ENCODE data around the gene FGF14.

The FGF14 gene

DNA sequence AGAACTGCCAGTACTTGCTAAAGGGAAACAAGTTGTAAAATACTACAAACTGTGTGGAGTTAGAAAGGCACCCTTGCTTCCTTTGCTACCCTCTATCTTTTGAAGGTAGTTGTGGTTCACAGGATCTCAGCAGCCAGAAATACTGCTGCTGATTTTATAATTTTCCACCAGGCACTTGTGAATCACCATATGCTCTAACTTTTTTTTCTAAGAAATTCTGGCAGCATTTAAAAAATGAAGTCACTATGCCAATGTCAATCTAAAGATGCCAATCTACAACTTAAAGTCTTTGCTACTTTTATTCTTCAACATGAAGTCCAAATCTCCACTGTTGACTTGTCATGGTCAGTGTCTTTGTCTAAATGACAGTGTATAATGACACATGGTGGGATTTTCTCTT, 621.6 kb downstream of the FGF14 start:
- no peak overlapping the region for H3K23ac ChIP-seq (ENCODE audit: low read depth, low read length, poor library complexity)
- peaks cover 0 to 9% (median 0%) of the 10 kb centered on the region in 3 experiments for H3K27me3 ChIP-seq (ENCODE audit: control insufficient read depth in 3 of 3, insufficient read depth in 3 of 3, low read depth in 1 of 3, low read length in 3 of 3)
- no peak overlapping the region for H2BK15ac ChIP-seq (ENCODE audit: low read length)
- no peak overlapping the region for H3K9ac ChIP-seq (ENCODE audit: low read depth, low read length, poor library complexity)
- H4K8ac ChIP-seq (ENCODE audit: low read depth, low read length), result no peak overlapping the region
- H3K4me2 ChIP-seq (ENCODE audit: insufficient read depth, low read length, poor library complexity, severe bottlenecking), result no peak overlapping the region
- H2BK5ac ChIP-seq (ENCODE audit: low read length), result no peak overlapping the region
- H3K14ac ChIP-seq (ENCODE audit: low read length), result no peak overlapping the region
- no peak overlapping the region for H3K4me3 ChIP-seq (ENCODE audit: low read length in 2 of 2)
- no peak overlapping the region for H3K4ac ChIP-seq (ENCODE audit: low read length)
- no peaks in the 10 kb centered on the region for H3K9me3 ChIP-seq (replicated peaks in 1 of 2; ENCODE audit: control insufficient read depth in 2 of 2, insufficient read depth in 1 of 2, low read depth in 1 of 2, low read length in 2 of 2)
- H3K79me1 ChIP-seq (ENCODE audit: low read depth, low read length), result no peaks in the 10 kb centered on the region
- no peak for DNase-seq (ENCODE audit: low spot score)
- H3K27ac ChIP-seq (replicated peaks; ENCODE audit: low read length), result no peak overlapping the region
- H3K4me1 ChIP-seq (ENCODE audit: control insufficient read depth in 2 of 2, insufficient read depth in 1 of 2, low read depth in 1 of 2, low read length in 2 of 2), result peaks cover 0 to 2% of the 10 kb centered on the region in 2 donors
- H2AFZ ChIP-seq (ENCODE audit: low read length), result no peak overlapping the region
- no peak overlapping the region for H3K18ac ChIP-seq (ENCODE audit: low read length)
- H2BK120ac ChIP-seq (ENCODE audit: low read depth, low read length), result no peak overlapping the region
- no peak overlapping the region for H2AK5ac ChIP-seq (ENCODE audit: low read depth, low read length)
- no peaks in the 10 kb centered on the region for H3K36me3 ChIP-seq (replicated peaks in 1 of 2; ENCODE audit: control insufficient read depth in 2 of 2, insufficient read depth in 2 of 2, low read length in 2 of 2)
- no peak overlapping the region for H2BK12ac ChIP-seq (ENCODE audit: low read length)
- no peak overlapping the region for H4K91ac ChIP-seq (ENCODE audit: low read depth, low read length, poor library complexity)

DNA sequence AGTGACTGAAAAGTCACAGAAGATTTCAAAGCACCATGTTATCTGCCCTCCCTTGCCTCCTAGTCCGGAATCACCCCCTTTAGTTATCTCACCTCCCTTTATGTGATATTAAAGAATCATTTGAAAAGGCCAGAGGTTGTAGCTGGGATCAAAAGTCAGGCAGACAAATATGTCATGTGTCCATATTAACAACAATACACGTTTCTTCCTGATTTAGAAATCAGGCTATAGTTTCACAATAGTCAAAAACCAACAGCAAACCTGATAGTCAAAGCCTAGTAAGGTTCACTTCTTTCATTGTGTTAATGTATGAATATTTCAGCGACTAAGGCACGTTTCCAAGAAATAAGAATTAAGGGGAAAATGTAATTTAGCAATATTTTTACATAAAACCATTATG, 622.7 kb downstream of the FGF14 start:
- no peak overlapping the region for H3K4me3 ChIP-seq (ENCODE audit: low read length in 2 of 2)
- H3K79me1 ChIP-seq (ENCODE audit: low read depth, low read length), result no peaks in the 10 kb centered on the region
- no peak overlapping the region for H3K27ac ChIP-seq (replicated peaks; ENCODE audit: low read length)
- no peak overlapping the region for H2BK5ac ChIP-seq (ENCODE audit: low read length)
- H4K8ac ChIP-seq (ENCODE audit: low read depth, low read length), result no peak overlapping the region
- no peak overlapping the region for H3K23ac ChIP-seq (ENCODE audit: low read depth, low read length, poor library complexity)
- peaks cover 0 to 9% (median 0%) of the 10 kb centered on the region in 3 experiments for H3K27me3 ChIP-seq (ENCODE audit: control insufficient read depth in 3 of 3, insufficient read depth in 3 of 3, low read depth in 1 of 3, low read length in 3 of 3)
- no peak overlapping the region for H2AFZ ChIP-seq (ENCODE audit: low read length)
- DNase-seq (ENCODE audit: low spot score), result no peak
- H4K91ac ChIP-seq (ENCODE audit: low read depth, low read length, poor library complexity), result no peak overlapping the region
- no peaks in the 10 kb centered on the region for H3K36me3 ChIP-seq (replicated peaks in 1 of 2; ENCODE audit: control insufficient read depth in 2 of 2, insufficient read depth in 2 of 2, low read length in 2 of 2)
- H3K4ac ChIP-seq (ENCODE audit: low read length), result no peak overlapping the region
- no peak overlapping the region for H3K4me2 ChIP-seq (ENCODE audit: insufficient read depth, low read length, poor library complexity, severe bottlenecking)
- H3K4me1 ChIP-seq (ENCODE audit: control insufficient read depth in 2 of 2, insufficient read depth in 1 of 2, low read depth in 1 of 2, low read length in 2 of 2), result peaks cover 0 to 2% of the 10 kb centered on the region in 2 donors
- no peak overlapping the region for H2BK12ac ChIP-seq (ENCODE audit: low read length)
- no peak overlapping the region for H2AK5ac ChIP-seq (ENCODE audit: low read depth, low read length)
- no peak overlapping the region for H2BK15ac ChIP-seq (ENCODE audit: low read length)
- H3K9me3 ChIP-seq (replicated peaks in 1 of 2; ENCODE audit: control insufficient read depth in 2 of 2, insufficient read depth in 1 of 2, low read depth in 1 of 2, low read length in 2 of 2), result no peaks in the 10 kb centered on the region
- WGBS, 2 donors (ENCODE audit: extremely low coverage in 2 of 2, insufficient read length in 2 of 2, insufficient replicate concordance in 1 of 2), result no CpG with 5 or more reads among the region's 4 CpGs
- H2BK120ac ChIP-seq (ENCODE audit: low read depth, low read length), result no peak overlapping the region
- no peak overlapping the region for H3K9ac ChIP-seq (ENCODE audit: low read depth, low read length, poor library complexity)
- no peak overlapping the region for H3K14ac ChIP-seq (ENCODE audit: low read length)
- H3K18ac ChIP-seq (ENCODE audit: low read length), result no peak overlapping the region

DNA sequence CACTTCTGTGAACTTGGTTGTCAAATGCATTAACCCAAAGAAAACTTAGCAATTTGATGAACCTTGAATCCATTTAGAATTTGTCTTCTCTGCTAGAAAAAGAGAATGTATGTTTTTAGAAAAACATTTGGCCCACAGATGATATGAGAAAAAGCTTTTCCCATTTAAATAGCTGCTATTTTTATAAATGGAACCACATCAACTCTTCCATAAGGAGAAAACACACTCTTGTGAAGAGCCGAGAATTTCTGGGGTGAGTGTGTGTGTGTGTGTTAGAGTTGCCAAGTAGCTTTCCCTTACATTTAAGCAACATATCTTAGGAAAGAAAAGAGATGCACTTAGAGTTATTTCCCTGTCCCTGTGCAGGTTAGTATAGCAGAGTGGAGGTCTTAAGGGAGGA, 626.6 kb downstream of the FGF14 start:
- Histone ChIP-seq H3K4me2 (ENCODE audit: insufficient read depth, low read length, poor library complexity, severe bottlenecking) (no peak overlapping the region), H4K91ac (ENCODE audit: low read depth, low read length, poor library complexity) (no peak overlapping the region), H2BK15ac (ENCODE audit: low read length) (no peak overlapping the region), H3K9me3 (replicated peaks in 1 of 2; ENCODE audit: control insufficient read depth in 2 of 2, insufficient read depth in 1 of 2, low read depth in 1 of 2, low read length in 2 of 2) (no peaks in the 10 kb centered on the region), H3K4me3 (ENCODE audit: low read length in 2 of 2) (no peak overlapping the region), H3K23ac (ENCODE audit: low read depth, low read length, poor library complexity) (no peak overlapping the region), H2AFZ (ENCODE audit: low read length) (no peak overlapping the region), H2BK12ac (ENCODE audit: low read length) (no peak overlapping the region), H3K27me3 (ENCODE audit: control insufficient read depth in 3 of 3, insufficient read depth in 3 of 3, low read depth in 1 of 3, low read length in 3 of 3) (peaks cover 0 to 9% (median 0%) of the 10 kb centered on the region in 3 experiments), H3K4me1 (ENCODE audit: control insufficient read depth in 2 of 2, insufficient read depth in 1 of 2, low read depth in 1 of 2, low read length in 2 of 2) (no peaks in the 10 kb centered on the region), H3K9ac (ENCODE audit: low read depth, low read length, poor library complexity) (no peak overlapping the region), H2AK5ac (ENCODE audit: low read depth, low read length) (no peak overlapping the region), H3K4ac (ENCODE audit: low read length) (no peak overlapping the region), H3K36me3 (replicated peaks in 1 of 2; ENCODE audit: control insufficient read depth in 2 of 2, insufficient read depth in 2 of 2, low read length in 2 of 2) (no peaks in the 10 kb centered on the region), H3K79me1 (ENCODE audit: low read depth, low read length) (no peaks in the 10 kb centered on the region), H3K27ac (replicated peaks; ENCODE audit: low read length) (no peak overlapping the region), H4K8ac (ENCODE audit: low read depth, low read length) (no peak overlapping the region), H2BK120ac (ENCODE audit: low read depth, low read length) (no peak overlapping the region), H3K14ac (ENCODE audit: low read length) (no peak overlapping the region), H2BK5ac (ENCODE audit: low read length) (no peak overlapping the region), H3K18ac (ENCODE audit: low read length) (no peak overlapping the region)
- WGBS, 2 donors (ENCODE audit: extremely low coverage in 2 of 2, insufficient read length in 2 of 2, insufficient replicate concordance in 1 of 2), result no CpG with 5 or more reads among the region's 1 CpG
- no peak for DNase-seq (ENCODE audit: low spot score)

DNA sequence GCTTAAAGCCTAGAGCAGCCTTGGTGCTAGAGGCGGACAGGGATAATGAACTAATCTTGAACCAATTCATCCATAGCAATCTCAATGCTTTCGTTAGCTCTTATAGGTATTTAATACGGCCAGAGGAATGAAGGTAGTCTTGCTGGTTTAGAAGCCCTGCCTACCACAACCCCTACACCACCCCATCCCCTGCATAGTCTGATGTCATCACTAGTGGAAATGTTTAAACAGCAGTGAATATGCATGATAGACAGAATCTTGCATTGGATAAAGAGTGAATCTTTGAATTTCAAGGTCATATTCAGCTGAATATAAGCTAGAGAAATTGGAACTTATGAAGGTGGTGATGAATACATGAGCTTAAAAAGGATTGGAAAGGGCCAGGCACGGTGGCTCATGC, 627.5 kb downstream of the FGF14 start:
- no peak overlapping the region for H3K4me2 ChIP-seq (ENCODE audit: insufficient read depth, low read length, poor library complexity, severe bottlenecking)
- no CpG with 5 or more reads among the region's 4 CpGs for WGBS, 2 donors (ENCODE audit: extremely low coverage in 2 of 2, insufficient read length in 2 of 2, insufficient replicate concordance in 1 of 2)

More for the DNA sequence above, 627.5 kb downstream of the FGF14 start:
- Histone ChIP-seq H2AFZ (ENCODE audit: low read length) (no peak overlapping the region), H3K18ac (ENCODE audit: low read length) (no peak overlapping the region), H2BK5ac (ENCODE audit: low read length) (no peak overlapping the region), H3K27ac (replicated peaks; ENCODE audit: low read length) (no peak overlapping the region), H3K36me3 (replicated peaks in 1 of 2; ENCODE audit: control insufficient read depth in 2 of 2, insufficient read depth in 2 of 2, low read length in 2 of 2) (no peaks in the 10 kb centered on the region), H3K79me1 (ENCODE audit: low read depth, low read length) (no peaks in the 10 kb centered on the region), H4K8ac (ENCODE audit: low read depth, low read length) (no peak overlapping the region), H3K27me3 (ENCODE audit: control insufficient read depth in 3 of 3, insufficient read depth in 3 of 3, low read depth in 1 of 3, low read length in 3 of 3) (peaks cover 0 to 9% (median 0%) of the 10 kb centered on the region in 3 experiments), H2BK120ac (ENCODE audit: low read depth, low read length) (no peak overlapping the region), H3K4me3 (ENCODE audit: low read length in 2 of 2) (no peak overlapping the region), H2AK5ac (ENCODE audit: low read depth, low read length) (no peak overlapping the region), H3K23ac (ENCODE audit: low read depth, low read length, poor library complexity) (no peak overlapping the region), H2BK15ac (ENCODE audit: low read length) (no peak overlapping the region), H2BK12ac (ENCODE audit: low read length) (no peak overlapping the region), H3K9me3 (replicated peaks in 1 of 2; ENCODE audit: control insufficient read depth in 2 of 2, insufficient read depth in 1 of 2, low read depth in 1 of 2, low read length in 2 of 2) (no peaks in the 10 kb centered on the region), H3K9ac (ENCODE audit: low read depth, low read length, poor library complexity) (no peak overlapping the region), H3K14ac (ENCODE audit: low read length) (no peak overlapping the region), H4K91ac (ENCODE audit: low read depth, low read length, poor library complexity) (no peak overlapping the region), H3K4me1 (ENCODE audit: control insufficient read depth in 2 of 2, insufficient read depth in 1 of 2, low read depth in 1 of 2, low read length in 2 of 2) (no peaks in the 10 kb centered on the region), H3K4ac (ENCODE audit: low read length) (no peak overlapping the region)
- no peak for DNase-seq (ENCODE audit: low spot score)

Data from neuronal stem cell (in vitro differentiated cells).